HG02973 (cell line): Measurements from ENCODE around the gene IFT57.
"Not testable (repeated sequence)": the region's sequence is repeated elsewhere in the genome, so short reads cannot be mapped to it uniquely, and the experiment has no call there.

Experiments used
- ATAC-seq: cut with Tn5 transposase; IDR thresholded peaks from one replicate; pipeline ENCODE4 v1.9.1; 2021; ENCODE audit warnings: moderate library complexity; ENCODE audit not compliant: unreplicated experiment

Gene IFT57, protein sequence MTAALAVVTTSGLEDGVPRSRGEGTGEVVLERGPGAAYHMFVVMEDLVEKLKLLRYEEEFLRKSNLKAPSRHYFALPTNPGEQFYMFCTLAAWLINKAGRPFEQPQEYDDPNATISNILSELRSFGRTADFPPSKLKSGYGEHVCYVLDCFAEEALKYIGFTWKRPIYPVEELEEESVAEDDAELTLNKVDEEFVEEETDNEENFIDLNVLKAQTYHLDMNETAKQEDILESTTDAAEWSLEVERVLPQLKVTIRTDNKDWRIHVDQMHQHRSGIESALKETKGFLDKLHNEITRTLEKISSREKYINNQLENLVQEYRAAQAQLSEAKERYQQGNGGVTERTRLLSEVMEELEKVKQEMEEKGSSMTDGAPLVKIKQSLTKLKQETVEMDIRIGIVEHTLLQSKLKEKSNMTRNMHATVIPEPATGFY

DNA sequence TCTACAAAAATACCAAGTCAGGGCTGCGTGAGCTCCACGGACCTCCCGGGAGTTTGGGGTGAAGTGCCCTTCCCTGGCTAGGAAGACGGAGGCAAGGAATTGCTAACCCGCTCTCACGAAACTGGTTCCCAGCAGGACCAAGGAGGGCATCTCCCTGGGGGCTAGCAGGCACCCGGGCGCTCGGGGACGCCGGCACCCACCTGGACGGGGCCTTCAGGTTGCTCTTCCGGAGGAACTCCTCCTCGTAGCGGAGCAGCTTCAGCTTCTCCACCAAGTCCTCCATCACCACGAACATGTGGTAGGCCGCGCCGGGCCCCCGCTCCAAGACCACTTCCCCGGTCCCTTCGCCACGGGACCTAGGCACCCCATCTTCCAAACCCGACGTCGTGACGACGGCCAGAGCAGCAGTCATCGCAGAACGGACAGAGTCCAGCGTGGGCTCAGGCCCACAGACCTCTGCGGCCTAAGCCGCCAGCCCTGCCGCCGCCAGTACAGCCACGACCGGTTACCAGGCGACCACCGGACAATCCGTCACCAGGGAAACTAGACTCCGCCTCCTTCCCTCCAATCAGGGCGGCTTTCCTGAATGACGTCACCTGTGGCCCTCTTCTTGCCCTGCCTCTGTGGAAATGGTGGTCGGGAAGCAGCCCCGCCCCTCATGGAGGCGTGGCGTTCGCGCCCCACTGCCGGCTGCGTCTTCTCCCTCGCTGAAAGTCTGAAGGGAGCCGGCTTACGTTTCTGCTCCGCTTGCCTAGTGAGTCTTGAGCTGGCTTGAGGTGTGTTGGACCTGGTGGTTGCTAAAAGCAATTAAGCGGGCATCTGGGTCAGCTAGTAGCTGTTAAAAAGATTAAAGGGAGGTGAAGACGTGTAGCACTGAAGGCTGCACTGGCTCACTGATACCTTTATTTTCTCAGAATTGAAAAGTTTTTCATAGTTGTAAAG lies at the start of gene IFT57:
TSS of gene IFT57 (minus strand) at position 514 of the 942 bp plus-strand sequence. CDS start at position 412, 102 bp downstream.
- peak; percentile 86 for ATAC-seq

DNA sequence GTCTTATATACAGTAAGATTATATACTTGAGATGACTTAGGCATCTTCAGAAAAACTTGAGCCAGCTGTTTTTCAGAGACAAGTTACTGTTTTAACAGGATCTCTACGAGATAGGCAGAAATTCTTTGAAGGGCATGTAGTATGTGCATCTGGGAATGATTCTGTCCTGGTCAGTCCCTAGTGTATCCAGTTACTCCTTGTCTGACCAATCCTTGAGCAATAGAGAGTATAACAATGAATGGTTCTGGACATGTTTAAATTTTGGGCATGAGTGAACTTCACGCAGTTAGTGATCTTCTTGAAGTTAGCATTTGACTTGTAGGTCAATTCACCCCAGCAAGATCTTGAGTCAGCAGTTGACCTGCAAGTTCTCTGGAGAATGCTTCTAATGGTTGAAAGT lies 49.4 kb upstream of the IFT57 start:
- ATAC-seq = no peak

DNA sequence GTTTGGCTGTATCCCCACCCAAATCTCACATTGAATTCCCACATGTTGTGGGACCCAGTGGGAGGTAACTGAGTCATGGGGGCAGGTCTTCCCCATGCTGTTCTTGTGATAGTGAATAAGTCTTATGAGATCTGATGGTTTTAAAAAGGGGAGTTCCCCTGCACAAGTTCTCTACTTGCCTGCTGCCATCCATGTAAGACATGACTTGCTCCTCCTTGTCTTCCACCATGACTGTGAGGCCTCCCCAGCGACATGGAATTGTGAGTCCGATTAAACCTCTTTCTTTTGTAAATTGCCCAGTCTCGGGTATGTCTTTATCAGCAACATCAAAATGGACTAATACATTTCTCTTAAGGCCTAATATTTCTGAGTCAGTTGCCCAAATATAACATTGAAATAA lies 46.0 kb upstream of the IFT57 start:
- ATAC-seq = not testable (repeated sequence)

DNA sequence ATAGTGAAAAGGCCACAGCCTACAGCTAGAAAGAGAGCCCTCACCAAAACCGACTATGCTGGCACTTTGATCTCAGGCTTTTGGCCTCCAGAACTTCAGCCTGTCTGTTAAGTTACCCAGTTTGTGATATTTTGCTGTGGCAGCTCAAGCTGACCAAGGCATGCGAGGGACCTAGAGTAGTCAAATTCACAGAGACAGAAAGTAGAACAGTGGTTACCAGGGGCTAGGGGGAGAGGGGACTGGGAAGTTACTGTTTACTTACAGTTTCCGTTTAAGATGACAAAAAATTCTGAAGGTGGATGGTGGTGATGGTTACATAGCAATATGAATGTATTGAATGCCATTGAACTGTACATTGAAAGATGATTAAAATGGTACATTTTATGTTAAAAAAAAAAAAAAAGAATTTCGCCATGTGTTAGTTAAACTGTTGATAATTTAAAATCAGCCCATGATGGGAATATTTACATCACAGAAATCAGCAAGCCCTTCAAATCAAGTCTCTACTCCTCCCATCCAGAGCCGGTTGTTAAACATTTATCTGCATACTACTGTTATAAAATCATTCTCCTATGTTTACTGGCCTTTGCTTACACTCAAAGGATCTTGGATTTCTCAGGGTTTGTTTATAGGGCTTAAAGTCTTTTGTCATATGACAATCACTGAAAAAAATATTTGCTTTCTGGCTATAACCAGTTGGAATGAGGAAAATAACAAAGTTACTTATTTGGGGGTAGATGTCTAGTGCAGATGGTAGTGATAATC lies 42.5 kb upstream of the IFT57 start:
- not testable (repeated sequence) for ATAC-seq

DNA sequence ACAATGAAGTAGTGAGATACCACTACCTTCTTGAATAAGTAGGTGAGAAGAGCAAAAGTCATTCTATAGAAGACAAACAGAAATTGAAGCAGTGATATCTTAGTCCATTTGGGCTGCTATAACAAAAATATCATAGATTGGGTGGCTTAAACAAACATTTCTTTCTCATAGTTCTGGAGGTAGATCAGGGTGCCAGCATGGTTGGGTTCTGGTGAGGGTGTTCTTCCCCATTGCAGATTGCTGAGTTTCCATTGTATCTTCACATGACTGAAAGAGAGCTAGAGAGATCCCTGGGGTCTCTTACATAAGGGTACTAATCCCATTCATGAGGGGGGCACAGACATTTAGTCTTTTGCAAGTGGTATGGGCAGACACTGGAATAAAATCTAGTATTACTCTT lies 32.9 kb upstream of the IFT57 start:
- ATAC-seq = no peak

DNA sequence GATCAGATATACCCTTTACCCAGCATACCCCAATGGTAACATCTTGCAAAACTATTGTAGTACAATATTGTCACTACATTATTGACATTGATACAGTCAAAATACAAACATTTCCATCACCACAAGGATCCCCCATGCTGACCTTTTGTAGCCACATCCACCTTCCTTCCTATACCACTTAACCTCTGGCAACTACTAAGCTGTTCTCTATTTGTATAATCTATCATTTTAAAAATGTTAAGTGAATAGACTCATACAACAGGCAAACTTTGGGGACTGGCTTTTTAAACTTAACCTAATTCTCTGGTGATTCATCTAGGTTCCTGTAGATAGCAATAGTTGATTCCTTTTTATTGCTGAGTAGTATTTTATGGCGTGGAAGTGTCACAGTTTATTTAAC lies 29.6 kb upstream of the IFT57 start:
- no peak for ATAC-seq

DNA sequence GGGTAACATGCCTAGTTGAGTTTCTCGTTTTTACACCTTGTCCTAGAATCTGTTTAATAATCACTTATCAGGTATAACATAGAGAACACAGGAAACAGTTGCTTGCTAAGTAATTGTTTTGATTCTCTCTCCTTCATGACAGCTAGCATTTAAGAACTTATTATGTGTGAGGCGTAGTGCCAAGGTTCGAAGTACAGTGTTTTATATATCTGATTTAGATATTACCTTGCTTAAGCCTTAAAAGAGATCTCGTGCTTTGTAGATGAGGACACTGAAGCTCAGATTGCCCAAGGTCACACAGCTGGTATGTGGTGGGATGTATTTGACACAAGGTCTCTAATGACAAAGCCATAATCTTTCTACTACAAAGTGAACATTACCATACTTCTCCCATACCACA lies 29.0 kb upstream of the IFT57 start:
- ATAC-seq = no peak

DNA sequence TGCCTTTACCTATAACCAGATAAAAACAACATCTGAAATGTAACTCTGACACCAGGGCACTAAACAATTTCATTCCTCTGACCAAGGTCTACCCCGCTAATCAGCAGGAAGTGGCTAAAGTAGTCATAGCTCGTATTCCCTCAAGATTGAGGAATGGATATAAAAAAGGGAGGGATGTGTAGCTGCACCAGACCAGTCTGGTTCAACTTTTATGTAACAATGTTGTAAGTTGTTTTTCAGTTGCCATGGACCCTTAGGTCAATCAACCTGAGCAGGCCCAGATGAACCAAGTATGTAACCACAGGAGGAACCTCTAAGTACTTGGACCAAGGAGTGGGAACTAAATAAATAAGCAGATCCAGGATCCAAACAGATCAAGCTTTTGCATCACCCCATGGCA lies 28.4 kb upstream of the IFT57 start:
- ATAC-seq = no peak

DNA sequence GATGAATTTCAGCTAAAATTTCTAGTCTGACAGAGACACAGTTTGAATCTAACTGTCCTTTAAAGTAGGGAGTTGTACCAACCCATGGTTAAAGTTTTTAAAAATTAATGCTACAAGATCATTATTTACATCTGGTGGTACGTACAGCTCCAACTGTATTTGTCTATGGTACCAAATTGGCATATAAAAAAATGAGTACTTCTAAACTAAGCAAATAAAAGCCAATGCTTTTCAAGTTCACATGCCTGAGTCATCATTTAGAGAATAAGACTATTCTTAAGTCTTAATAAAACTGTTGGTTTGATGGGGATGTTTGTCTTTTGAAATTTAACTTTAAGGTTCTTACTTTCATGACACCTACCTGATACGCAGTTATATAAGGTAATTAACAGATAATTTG lies 21.0 kb upstream of the IFT57 start:
- no peak for ATAC-seq

DNA sequence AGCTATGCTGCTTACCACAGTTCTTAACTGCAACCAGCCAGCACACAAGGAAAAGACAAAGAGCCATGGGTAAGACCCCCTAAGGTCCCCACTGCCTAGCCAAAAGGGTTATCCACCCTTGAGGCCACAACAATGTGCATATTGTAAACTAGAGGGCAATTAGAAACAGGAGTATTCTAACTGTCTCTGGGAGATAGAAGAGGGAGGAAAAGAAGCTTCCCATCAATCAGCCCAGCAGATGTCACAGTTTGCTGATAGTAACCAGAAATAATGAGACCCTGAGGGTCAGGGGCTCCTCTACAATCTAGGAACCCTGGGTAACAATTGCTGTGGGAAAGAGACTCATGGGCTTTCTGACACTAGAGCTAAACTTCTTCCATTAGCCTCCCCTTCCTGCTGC lies 20.6 kb upstream of the IFT57 start:
- ATAC-seq = no peak

DNA sequence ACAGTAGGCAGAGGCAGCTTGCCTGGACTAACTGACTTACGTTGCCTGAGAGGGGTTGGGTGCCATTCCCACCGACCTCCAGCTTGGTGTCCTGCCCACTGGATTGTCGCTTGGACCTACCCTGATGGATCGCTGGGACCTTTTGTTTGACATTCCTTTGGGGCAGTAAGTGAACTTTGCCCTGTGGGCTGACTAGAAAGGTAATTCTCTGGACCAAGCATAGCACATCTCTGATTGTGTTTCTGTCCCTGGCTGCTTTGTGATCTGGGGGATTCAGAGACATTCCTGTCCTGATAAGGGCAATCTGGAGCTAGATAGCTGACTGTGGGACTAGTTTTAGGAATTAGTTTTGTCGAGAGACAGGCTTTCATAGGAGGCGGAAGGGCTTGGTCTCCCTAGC lies 19.5 kb upstream of the IFT57 start:
- ATAC-seq = no peak

DNA sequence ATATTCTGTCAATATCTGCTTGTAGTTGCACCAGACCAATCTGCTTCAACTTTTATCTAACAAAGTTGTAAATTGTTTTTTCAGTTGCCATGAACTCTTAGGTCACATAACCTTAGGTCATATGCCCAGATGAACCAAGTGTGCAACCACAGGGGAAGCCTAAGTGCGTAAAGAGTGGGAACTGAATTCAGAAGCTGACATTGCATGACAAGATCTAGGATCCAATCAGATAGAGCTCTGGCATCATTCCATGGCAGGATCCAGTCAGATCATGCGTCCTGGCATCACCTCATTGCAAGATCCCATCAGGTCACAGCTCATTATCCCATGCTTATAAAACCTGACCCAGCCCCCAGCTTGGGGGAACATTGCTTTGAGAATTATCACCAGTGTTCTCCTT lies 18.9 kb upstream of the IFT57 start:
- ATAC-seq = no peak

DNA sequence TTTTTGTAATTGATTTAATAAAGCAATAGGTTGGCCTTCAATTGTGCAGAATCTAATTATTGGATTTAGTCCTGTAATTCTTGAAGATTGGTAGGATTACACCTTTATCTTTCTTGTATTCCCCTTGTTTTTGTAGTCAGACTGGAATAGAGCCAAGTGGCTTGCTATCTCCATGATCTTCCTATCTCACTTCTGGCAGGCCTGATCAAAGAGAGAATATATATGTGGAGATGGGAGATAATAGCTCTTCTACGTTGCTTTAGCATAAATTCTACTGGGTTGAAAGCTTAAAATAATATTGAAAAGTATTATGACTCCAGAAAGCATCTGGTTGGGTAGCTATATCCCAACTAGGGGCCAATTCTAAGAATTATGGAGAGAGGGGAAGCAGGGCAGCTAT lies 16.9 kb upstream of the IFT57 start:
- no peak for ATAC-seq

DNA sequence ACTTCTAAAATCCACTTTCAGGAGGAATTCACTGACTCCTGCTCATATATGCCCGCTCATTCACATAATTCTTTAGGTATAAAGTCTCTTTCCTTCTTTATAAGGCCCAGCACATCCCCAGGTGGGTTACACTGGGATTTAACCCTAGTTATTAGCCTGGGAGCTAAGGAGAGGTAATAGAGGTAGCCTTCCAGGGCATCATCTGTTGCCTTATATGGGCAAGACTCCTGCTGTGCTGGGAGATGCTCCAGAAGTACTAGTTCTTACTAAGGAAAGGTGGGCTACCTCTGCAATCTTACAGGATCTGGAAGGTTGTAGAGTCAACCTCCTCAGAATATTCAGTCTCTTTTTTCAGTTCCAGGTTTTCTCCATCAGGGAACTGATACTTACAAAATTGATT lies 13.1 kb upstream of the IFT57 start:
- no peak for ATAC-seq

DNA sequence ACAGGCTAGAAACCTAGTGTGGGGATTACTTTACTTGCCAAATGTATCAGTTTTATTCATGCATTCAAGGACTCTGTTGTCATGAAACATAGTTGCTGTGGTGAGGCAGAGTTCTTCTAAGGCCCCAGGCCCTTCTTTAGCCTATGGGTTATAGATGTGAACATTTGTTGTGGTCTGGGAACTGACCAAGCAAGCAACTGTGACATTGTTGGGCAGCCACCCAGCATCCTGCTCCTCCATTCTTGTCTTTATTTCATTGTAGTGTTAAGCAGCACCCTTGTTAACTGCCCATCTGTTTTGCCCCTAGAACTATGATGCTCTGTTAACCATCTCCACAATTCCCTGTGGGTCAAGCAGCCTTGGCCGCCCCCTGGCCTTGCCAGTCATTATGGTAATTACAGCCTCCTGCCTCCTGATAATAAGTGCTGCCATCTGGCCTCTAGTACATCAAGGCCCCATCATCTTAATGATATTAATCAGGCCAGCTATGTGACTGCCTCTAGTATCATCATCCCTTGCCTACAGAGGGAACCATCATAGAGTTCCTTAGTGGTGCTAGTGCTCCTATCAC lies 12.2 kb upstream of the IFT57 start:
- ATAC-seq = no peak

DNA sequence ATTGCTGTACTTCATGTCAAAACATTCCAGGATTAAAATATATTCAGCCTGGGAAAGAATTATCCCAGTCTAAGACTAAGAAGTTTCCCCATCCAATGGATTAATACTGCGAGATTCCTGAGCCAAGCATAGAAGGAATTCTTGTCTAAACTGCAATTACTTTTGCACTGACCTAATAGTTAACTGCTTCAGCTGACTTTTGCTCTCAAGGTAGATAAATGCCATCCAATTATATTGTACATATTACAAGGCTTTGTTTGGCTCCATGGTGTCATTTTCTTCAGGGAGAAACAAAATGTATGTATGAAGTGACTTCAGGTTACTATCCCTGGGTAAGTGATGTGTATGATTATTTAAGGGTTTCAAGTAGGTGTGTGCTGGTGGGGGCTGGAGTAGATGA lies 6.1 kb upstream of the IFT57 start:
- ATAC-seq = no peak

DNA sequence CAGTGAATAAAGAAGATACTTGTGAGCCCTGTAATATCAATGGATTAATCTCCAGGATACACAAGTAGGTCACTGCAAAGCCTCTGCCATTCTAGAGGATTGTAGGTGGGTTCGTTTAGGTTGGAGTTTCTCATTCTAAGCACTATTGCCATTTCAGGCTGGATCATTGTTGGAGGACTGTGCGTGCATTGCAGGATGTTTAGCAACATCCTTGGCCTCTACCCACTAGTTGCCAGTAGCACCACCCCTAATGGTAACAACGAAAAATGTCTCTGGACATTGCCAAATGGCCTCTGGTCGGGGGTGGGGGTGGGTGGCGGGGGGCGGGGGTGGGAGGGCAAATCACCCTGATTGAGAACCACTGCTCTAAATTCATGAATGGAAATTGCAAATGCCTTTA lies 4.9 kb upstream of the IFT57 start:
- ATAC-seq = no peak

DNA sequence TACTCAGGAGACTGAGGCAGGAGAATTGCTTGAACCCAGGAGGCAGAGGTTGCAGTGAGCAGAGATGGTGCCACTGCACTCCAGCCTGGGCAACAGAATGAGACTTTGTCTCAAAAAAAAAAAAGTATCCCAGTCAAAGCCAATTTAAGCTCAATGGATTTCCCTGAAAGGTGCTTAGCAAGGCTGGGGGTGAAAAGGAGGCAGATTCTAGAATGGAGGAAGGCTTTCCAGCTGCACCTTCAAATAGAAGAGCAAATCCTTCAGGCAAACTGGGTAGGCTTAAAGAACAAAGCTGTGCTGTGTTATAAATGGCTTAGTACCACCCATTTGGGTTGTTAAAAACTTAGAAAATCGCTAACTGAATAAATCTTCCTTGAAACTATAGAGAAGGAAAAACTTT lies 3.0 kb upstream of the IFT57 start:
- ATAC-seq = no peak

DNA sequence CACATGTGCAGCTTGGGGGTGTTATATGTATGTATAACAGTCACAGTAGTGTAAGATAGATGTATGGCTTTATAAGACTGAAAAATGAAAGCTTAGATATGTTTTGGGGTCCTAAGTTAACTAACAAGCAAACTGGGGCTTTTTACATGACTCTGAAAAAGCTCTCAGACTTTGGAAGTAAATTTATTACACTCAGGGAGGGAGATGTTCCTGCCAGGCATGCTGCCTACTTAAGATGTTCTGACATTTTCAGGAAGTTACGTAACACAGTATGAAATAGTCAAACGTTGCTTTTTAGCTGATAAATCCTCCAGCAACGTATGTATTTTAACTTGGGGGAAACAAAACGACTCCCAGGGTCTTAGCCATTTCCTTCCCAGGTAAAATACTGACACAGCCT lies 1.7 kb upstream of the IFT57 start:
- no peak for ATAC-seq

DNA sequence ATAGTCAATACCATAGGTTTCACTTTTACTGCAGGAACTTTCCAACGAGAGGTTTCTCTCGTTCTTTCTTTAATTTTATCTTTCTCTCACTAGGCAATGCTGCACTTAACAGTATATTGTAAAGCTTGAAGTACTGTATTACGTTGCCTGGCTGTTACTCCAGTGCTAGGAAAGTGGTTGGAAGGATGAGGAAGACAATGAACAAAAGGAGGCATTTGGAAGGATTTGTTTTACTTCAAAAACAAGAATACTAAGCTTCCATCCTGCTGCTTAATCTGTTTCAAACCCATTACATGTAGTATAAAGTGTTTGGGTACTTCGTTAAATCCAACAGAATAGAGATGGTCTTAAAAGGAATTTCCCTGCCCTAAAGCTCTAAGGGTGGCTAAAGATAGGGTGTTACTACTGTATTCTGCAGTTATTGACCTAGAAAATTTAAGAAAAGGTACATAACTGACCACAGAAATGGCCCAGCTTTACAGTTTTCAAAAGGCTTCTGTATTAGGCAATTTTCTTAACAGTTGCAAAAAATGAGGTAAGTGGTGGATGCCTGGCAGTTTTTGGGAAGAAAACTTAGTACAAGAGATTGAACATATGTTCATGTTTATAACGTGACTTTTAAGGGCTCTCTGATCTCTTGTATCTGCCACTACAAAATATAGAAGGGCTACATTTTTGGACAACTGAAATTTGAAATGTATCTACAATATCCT lies 785 bp upstream of the IFT57 start:
- no peak for ATAC-seq
